Trophoblast cell (in vitro differentiated cells and primary cell): ENCODE data around the gene ZNF653. TPM values are rescaled to one million over a fixed set of nuclear protein-coding genes. Genes with fewer than 3 reads are reported as not detected.
A peak's percentile ranks its signal among the peaks of the same experiment; 100 is the strongest.

Experiments
- DNase-seq, 2 donors: peaks; one replicate each; pipeline ENCODE4 v3.0.0-alpha.2; 2016
- H2AFZ ChIP-seq: 2 replicates; pipeline ENCODE4 v1.6.1; 2013; ENCODE audit warnings: low read length, moderate library complexity, mild to moderate bottlenecking; ENCODE audit not compliant: insufficient read depth, poor library complexity
- H2AK5ac ChIP-seq: 2 replicates; pipeline ENCODE4 v1.6.1; 2013; ENCODE audit warnings: mild to moderate bottlenecking, low read length
- H2BK120ac ChIP-seq: 2 replicates; pipeline ENCODE4 v1.6.1; 2013; ENCODE audit warnings: low read length, mild to moderate bottlenecking, moderate library complexity; ENCODE audit not compliant: insufficient read depth, poor library complexity
- H2BK12ac ChIP-seq: 2 replicates; pipeline ENCODE4 v1.6.1; 2013; ENCODE audit warnings: mild to moderate bottlenecking, low read length, moderate library complexity
- H2BK5ac ChIP-seq: 2 replicates; pipeline ENCODE4 v1.6.1; 2013; ENCODE audit warnings: low read length, low read depth, moderate library complexity, mild to moderate bottlenecking; ENCODE audit not compliant: poor library complexity
- H3K14ac ChIP-seq: 2 replicates; pipeline ENCODE4 v1.6.1; 2013; ENCODE audit warnings: mild to moderate bottlenecking, low read length
- H3K18ac ChIP-seq: 2 replicates; pipeline ENCODE4 v1.6.1; 2013; ENCODE audit warnings: mild to moderate bottlenecking, low read length
- H3K23ac ChIP-seq: 2 replicates; pipeline ENCODE4 v1.6.1; 2013; ENCODE audit warnings: low read length
- H3K27ac ChIP-seq: 2 replicates; pipeline ENCODE4 v1.5.1; 2013; ENCODE audit warnings: low read depth, mild to moderate bottlenecking, inconsistent platforms, low read length, moderate library complexity
- H3K27me3 ChIP-seq: 2 replicates; pipeline ENCODE4 v1.6.1; 2013; ENCODE audit warnings: inconsistent platforms, mild to moderate bottlenecking, low read length, moderate library complexity; ENCODE audit not compliant: insufficient read depth
- H3K36me3 ChIP-seq, 2 experiments: 1 replicate in 1 of 2; 2 replicates in 1 of 2; pipeline ENCODE4 v1.6.1; 2013; ENCODE audit warnings: low read length in 2 of 2, mild to moderate bottlenecking in 2 of 2, moderate library complexity in 1 of 2; ENCODE audit not compliant: insufficient read depth in 2 of 2, control insufficient read depth in 1 of 2
- H3K4ac ChIP-seq: 2 replicates; pipeline ENCODE4 v1.6.1; 2013; ENCODE audit warnings: low read depth, mild to moderate bottlenecking, low read length, moderate library complexity
- H3K4me1 ChIP-seq, 2 experiments: 1 replicate in 1 of 2; 2 replicates in 1 of 2; pipeline ENCODE4 v1.6.1; 2013; ENCODE audit warnings: low read length in 2 of 2, mild to moderate bottlenecking in 2 of 2, moderate library complexity in 1 of 2; ENCODE audit not compliant: insufficient read depth in 2 of 2, control insufficient read depth in 1 of 2
- H3K4me2 ChIP-seq: 2 replicates; pipeline ENCODE4 v1.6.1; 2013; ENCODE audit warnings: inconsistent platforms, mild to moderate bottlenecking, low read length, moderate library complexity
- H3K4me3 ChIP-seq: 2 replicates; pipeline ENCODE4 v1.5.1; 2013; ENCODE audit warnings: mild to moderate bottlenecking, low read depth, low read length, inconsistent platforms
- H3K79me1 ChIP-seq: one replicate; pipeline ENCODE4 v1.6.1; 2013; ENCODE audit warnings: low read length
- H3K79me2 ChIP-seq: 2 replicates; pipeline ENCODE4 v1.6.1; 2013; ENCODE audit warnings: low read length, mild to moderate bottlenecking; ENCODE audit not compliant: control insufficient read depth, insufficient read depth, poor library complexity
- H3K9ac ChIP-seq: 2 replicates; pipeline ENCODE4 v1.6.1; 2013; ENCODE audit warnings: mild to moderate bottlenecking, low read length
- H3K9me3 ChIP-seq: 2 replicates; pipeline ENCODE4 v1.6.1; 2013; ENCODE audit warnings: low read depth, mild to moderate bottlenecking, control low read depth, inconsistent platforms, low read length; ENCODE audit not compliant: insufficient read depth
- H4K12ac ChIP-seq: 2 replicates; pipeline ENCODE4 v1.6.1; 2013; ENCODE audit warnings: low read depth, mild to moderate bottlenecking, low read length, moderate library complexity
- H4K8ac ChIP-seq: 2 replicates; pipeline ENCODE4 v1.6.1; 2013; ENCODE audit warnings: low read depth, mild to moderate bottlenecking, low read length, moderate library complexity
- H4K91ac ChIP-seq: one replicate; pipeline ENCODE4 v1.6.1; 2013; ENCODE audit warnings: low read depth, mild to moderate bottlenecking, low read length, moderate library complexity
- WGBS: extraction: QIAGEN DNeasy Blood & Tissue Kit; methylation state at CpG from one replicate; pipeline ENCODE4 v1.1.7; 2013; ENCODE audit warnings: missing lambda C conversion rate; ENCODE audit not compliant: insufficient read length, insufficient coverage; ENCODE audit errors: extremely low coverage; 5-methylcytosine and 5-hydroxymethylcytosine counted together
- polyA plus RNA-seq: library from polyadenylated mRNA; stranded (reverse); fragments of 200-250 nt; gene quantifications from 2 replicates; pipeline ENCODE4 v1.2.3, GENCODE V29; 2013

Gene ZNF653, protein sequence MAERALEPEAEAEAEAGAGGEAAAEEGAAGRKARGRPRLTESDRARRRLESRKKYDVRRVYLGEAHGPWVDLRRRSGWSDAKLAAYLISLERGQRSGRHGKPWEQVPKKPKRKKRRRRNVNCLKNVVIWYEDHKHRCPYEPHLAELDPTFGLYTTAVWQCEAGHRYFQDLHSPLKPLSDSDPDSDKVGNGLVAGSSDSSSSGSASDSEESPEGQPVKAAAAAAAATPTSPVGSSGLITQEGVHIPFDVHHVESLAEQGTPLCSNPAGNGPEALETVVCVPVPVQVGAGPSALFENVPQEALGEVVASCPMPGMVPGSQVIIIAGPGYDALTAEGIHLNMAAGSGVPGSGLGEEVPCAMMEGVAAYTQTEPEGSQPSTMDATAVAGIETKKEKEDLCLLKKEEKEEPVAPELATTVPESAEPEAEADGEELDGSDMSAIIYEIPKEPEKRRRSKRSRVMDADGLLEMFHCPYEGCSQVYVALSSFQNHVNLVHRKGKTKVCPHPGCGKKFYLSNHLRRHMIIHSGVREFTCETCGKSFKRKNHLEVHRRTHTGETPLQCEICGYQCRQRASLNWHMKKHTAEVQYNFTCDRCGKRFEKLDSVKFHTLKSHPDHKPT
- 5.9 and 6.1 TPM in 2 replicates for polyA plus RNA-seq

DNA sequence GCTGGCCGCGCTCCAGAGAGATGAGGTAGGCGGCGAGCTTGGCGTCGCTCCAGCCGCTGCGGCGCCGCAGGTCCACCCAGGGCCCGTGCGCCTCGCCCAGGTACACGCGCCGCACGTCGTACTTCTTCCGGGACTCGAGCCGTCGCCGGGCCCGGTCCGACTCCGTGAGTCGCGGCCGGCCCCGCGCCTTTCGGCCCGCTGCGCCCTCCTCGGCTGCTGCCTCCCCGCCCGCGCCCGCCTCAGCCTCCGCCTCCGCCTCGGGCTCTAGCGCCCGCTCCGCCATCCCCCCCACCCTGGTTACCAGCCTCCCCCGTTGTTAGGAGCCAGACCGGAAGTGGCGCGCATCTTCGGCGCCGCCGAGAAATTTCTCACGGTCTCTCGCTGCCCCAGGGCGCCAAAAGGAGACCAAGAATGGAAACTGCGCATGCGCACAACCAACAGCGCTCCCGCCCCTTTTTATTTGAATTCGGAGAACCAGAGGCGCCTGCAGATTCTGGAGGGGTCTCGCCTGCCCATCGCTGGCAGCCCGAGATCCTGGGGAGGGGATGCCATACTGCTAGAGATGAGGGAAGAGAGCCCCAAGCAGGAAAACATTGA lies at the start of gene ZNF653:
Gene ZNF653 (minus strand): TSS at position 336 of the 597 bp plus-strand sequence. CDS start 53 bp downstream, at position 283.
- Histone ChIP-seq H3K79me2 (peaks cover 4% of the 10 kb centered on the region), H3K18ac (peak within 1 kb of the TSS; percentile 99), H2BK120ac (peak within 1 kb of the TSS; percentile 91), H3K23ac (no peak within 1 kb of the TSS), H2AK5ac (peak within 1 kb of the TSS; percentile 96), H3K79me1 (peaks cover 4% of the 10 kb centered on the region), H3K4me2 (peak within 1 kb of the TSS; percentile 79), H3K27ac (peak within 1 kb of the TSS; percentile 92), H3K9ac (peak within 1 kb of the TSS; percentile 93), H3K36me3 (peaks cover 0 to 2% of the 10 kb centered on the region in 2 experiments), H3K14ac (peak within 1 kb of the TSS; percentile 97), H3K27me3 (no peaks in the 10 kb centered on the region), H3K9me3 (no peaks in the 10 kb centered on the region), H2BK12ac (peak within 1 kb of the TSS; percentile 63), H3K4me1 (peaks cover 19 to 23% of the 10 kb centered on the region in 2 experiments), H2AFZ (peak within 1 kb of the TSS; percentile 96), H3K4me3 (peak within 1 kb of the TSS; percentile 94), H3K4ac (peak within 1 kb of the TSS; percentile 99), H4K12ac (peak within 1 kb of the TSS; percentile 97), H4K8ac (peak within 1 kb of the TSS; percentile 99), H2BK5ac (peak within 1 kb of the TSS; percentile 93), H4K91ac (peak within 1 kb of the TSS; percentile 100)
- DNase-seq = peak; percentile 94 to 99
- WGBS = no CpG with 5 or more reads among the region's 65 CpGs

DNA sequence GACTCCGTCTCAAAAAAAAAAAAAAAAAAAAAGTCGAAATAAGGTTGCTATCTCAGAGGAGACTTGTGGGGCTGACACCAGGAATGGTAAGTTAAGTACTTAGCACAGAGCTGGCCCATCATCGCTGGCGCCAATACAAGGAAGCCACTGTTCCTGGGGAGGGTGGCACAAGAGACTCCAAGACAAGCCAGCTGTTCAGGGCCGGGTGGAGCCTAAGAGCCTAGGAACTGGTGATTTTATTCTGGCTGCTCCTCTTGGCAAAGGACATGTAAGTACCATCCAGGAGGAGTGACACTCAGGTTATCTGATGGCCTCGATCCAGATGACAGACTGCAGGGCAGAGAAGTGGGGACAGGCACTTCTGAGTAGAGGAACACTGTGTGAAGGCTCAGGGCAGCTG lies 49.6 kb upstream of the ZNF653 start:
- H3K4ac ChIP-seq = no peak overlapping the region
- H3K14ac ChIP-seq = no peak overlapping the region
- no peak overlapping the region for H4K8ac ChIP-seq
- peaks cover 36 to 41% of the 10 kb centered on the region in 2 experiments for H3K36me3 ChIP-seq
- DNase-seq = no peak
- H4K12ac ChIP-seq = no peak overlapping the region
- H3K79me2 ChIP-seq = peaks cover 12% of the 10 kb centered on the region
- H3K4me3 ChIP-seq = no peak overlapping the region
- H3K27ac ChIP-seq = no peak overlapping the region
- H3K79me1 ChIP-seq = peaks cover 6% of the 10 kb centered on the region
- no CpG with 5 or more reads among the region's 6 CpGs for WGBS
- no peak overlapping the region for H3K4me2 ChIP-seq
- no peak overlapping the region for H2AK5ac ChIP-seq
- H4K91ac ChIP-seq = no peak overlapping the region
- H3K9me3 ChIP-seq = no peaks in the 10 kb centered on the region
- no peak overlapping the region for H2BK5ac ChIP-seq
- H2BK12ac ChIP-seq = no peak overlapping the region
- no peak overlapping the region for H2BK120ac ChIP-seq
- H3K18ac ChIP-seq = no peak overlapping the region
- no peak overlapping the region for H3K23ac ChIP-seq
- H3K4me1 ChIP-seq = peaks cover 8 to 9% of the 10 kb centered on the region in 2 experiments
- no peak overlapping the region for H2AFZ ChIP-seq
- no peaks in the 10 kb centered on the region for H3K27me3 ChIP-seq
- H3K9ac ChIP-seq = no peak overlapping the region

DNA sequence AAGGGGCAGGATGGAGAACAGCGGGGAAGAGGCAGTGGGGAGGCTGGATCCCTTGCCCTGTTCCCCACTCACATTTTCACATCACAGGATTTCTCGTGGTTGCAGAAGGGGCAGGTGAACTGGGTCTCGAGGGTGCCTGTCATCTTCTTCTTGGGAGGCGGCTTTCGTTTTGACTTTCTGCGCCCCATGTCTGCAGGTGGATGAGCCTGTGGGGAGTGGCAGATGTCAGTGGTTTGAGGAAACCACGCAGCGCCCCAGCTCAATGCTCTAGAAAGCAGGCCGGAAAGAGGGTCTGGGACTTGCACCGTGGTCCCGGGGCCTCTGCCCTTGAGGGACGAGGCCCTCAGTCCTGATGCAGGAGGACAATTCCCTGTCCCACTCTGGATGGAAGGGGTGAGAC lies 48.5 kb upstream of the ZNF653 start:
- no peak overlapping the region for H2BK120ac ChIP-seq
- no CpG with 5 or more reads among the region's 12 CpGs for WGBS
- no peak overlapping the region for H2AFZ ChIP-seq
- H2BK5ac ChIP-seq = no peak overlapping the region
- peaks cover 4% of the 10 kb centered on the region for H3K79me1 ChIP-seq
- H3K4me2 ChIP-seq = no peak overlapping the region
- H3K14ac ChIP-seq = no peak overlapping the region
- no peaks in the 10 kb centered on the region for H3K27me3 ChIP-seq
- no peak overlapping the region for H4K8ac ChIP-seq
- no peak overlapping the region for H3K4ac ChIP-seq
- no peak overlapping the region for H2BK12ac ChIP-seq
- H2AK5ac ChIP-seq = no peak overlapping the region
- no peak overlapping the region for H3K23ac ChIP-seq
- H3K36me3 ChIP-seq = peaks cover 47 to 52% of the 10 kb centered on the region in 2 experiments
- no peak overlapping the region for H4K12ac ChIP-seq
- no peak overlapping the region for H3K9ac ChIP-seq
- peaks cover 3% of the 10 kb centered on the region for H3K9me3 ChIP-seq
- H3K79me2 ChIP-seq = peaks cover 12% of the 10 kb centered on the region
- no peak for DNase-seq
- peaks cover 8 to 9% of the 10 kb centered on the region in 2 experiments for H3K4me1 ChIP-seq
- no peak overlapping the region for H3K18ac ChIP-seq
- H3K27ac ChIP-seq = no peak overlapping the region
- no peak overlapping the region for H3K4me3 ChIP-seq
- no peak overlapping the region for H4K91ac ChIP-seq

DNA sequence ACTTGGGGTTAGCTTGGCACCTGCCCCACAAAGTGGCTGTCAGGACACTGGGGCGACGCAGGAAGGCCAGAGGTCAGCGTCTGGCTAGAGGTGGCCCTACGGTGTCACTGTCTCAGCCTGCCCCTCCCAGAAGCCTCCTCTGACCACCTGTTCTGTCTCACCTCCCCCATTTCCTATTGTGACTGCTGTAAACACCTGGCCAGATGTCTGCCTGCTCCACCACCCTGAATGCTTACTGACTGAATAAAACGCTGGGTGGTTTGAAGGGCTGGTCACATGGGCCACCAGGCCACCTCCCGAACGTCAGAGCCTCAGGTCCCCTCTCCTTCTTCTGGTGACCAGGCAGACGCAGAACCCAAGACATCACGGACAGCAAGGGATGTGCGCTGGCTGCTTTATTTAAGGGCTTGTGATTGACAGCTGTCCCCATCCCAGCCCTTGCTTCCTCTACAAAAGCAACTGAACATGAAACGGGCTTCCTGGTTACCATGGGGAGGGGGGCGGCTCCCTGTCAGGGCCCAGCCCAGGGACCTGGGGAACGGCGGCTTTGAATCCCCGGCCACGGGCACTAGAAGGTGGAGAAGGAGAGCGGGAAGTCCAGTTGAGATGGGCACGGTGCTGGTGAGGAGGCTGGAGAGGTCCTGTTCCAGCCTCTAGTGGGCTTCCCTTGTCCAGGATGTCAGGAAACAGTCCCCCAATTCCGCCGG lies 47.2 kb upstream of the ZNF653 start:
- peaks cover under 1% of the 10 kb centered on the region for H3K79me2 ChIP-seq
- H2BK120ac ChIP-seq = no peak overlapping the region
- H3K27me3 ChIP-seq = no peaks in the 10 kb centered on the region
- H4K12ac ChIP-seq = no peak overlapping the region
- no peaks in the 10 kb centered on the region for H3K79me1 ChIP-seq
- peaks cover 1 to 2% of the 10 kb centered on the region in 2 experiments for H3K4me1 ChIP-seq
- no peak overlapping the region for H2BK12ac ChIP-seq
- H3K36me3 ChIP-seq = peaks cover 56 to 61% of the 10 kb centered on the region in 2 experiments
- no peak overlapping the region for H3K27ac ChIP-seq
- peaks cover 3% of the 10 kb centered on the region for H3K9me3 ChIP-seq
- no peak overlapping the region for H3K4me2 ChIP-seq
- no peak overlapping the region for H3K14ac ChIP-seq
- H2AK5ac ChIP-seq = no peak overlapping the region
- H3K9ac ChIP-seq = no peak overlapping the region
- no peak overlapping the region for H2BK5ac ChIP-seq
- H4K8ac ChIP-seq = no peak overlapping the region
- H4K91ac ChIP-seq = no peak overlapping the region
- no peak overlapping the region for H3K18ac ChIP-seq
- H3K23ac ChIP-seq = no peak overlapping the region
- no CpG with 5 or more reads among the region's 20 CpGs for WGBS
- no peak overlapping the region for H3K4me3 ChIP-seq
- no peak overlapping the region for H3K4ac ChIP-seq
- no peak overlapping the region for H2AFZ ChIP-seq
- DNase-seq = no peak
